Endodermal cell (in vitro differentiated cells): ENCODE data around the gene YEATS4. TPM values are rescaled to one million over a fixed set of nuclear protein-coding genes. Genes with fewer than 3 reads are reported as not detected.

ENCODE experiments used
- DNase-seq: peaks from one replicate; pipeline ENCODE4 v3.0.0-alpha.2; 2017
- H3K27ac ChIP-seq: 2 replicates; pipeline ENCODE4 v1.5.1; 2013; ENCODE audit warnings: mild to moderate bottlenecking, low read depth, low read length, moderate library complexity
- H3K27me3 ChIP-seq: 2 replicates; pipeline ENCODE4 v1.6.1; 2013; ENCODE audit warnings: mild to moderate bottlenecking, low read length, moderate library complexity; ENCODE audit not compliant: insufficient read depth, control insufficient read depth, poor library complexity, severe bottlenecking
- H3K36me3 ChIP-seq: 2 replicates; pipeline ENCODE4 v1.7.0; 2013; ENCODE audit warnings: mild to moderate bottlenecking, low read length, moderate library complexity; ENCODE audit not compliant: control insufficient read depth, insufficient read depth
- H3K4me1 ChIP-seq: one replicate; pipeline ENCODE4 v1.7.0; 2013; ENCODE audit warnings: low read length; ENCODE audit not compliant: control insufficient read depth, insufficient read depth
- H3K4me3 ChIP-seq: 2 replicates; pipeline ENCODE4 v1.5.1; 2013; ENCODE audit warnings: mild to moderate bottlenecking, low read length, moderate library complexity
- H3K9ac ChIP-seq: 2 replicates; pipeline ENCODE4 v1.6.1; 2013; ENCODE audit warnings: mild to moderate bottlenecking, low read length, moderate library complexity; ENCODE audit not compliant: poor library complexity, severe bottlenecking; ENCODE audit errors: extremely low read depth
- H3K9me3 ChIP-seq: 2 replicates; pipeline ENCODE4 v1.6.1; 2013; ENCODE audit warnings: mild to moderate bottlenecking, low read length, moderate library complexity; ENCODE audit not compliant: control insufficient read depth
- H3K27ac Mint-ChIP-seq: 2 replicates; pipeline ENCODE4 v1.8.0; 2020; ENCODE audit warnings: mixed read lengths
- H3K27me3 Mint-ChIP-seq: 2 replicates; pipeline ENCODE4 v1.8.0; 2021; ENCODE audit warnings: mild to moderate bottlenecking, mixed read lengths; ENCODE audit not compliant: insufficient read depth
- H3K36me3 Mint-ChIP-seq: 2 replicates; pipeline ENCODE4 v1.8.0; 2020; ENCODE audit warnings: low read depth, mixed read lengths
- H3K4me1 Mint-ChIP-seq: 2 replicates; pipeline ENCODE4 v1.8.0; 2020; ENCODE audit warnings: mixed read lengths
- H3K4me3 Mint-ChIP-seq: 2 replicates; pipeline ENCODE4 v1.8.0; 2020; ENCODE audit warnings: mild to moderate bottlenecking, moderate library complexity, mixed read lengths
- H3K9me3 Mint-ChIP-seq: 2 replicates; pipeline ENCODE4 v1.8.0; 2020; ENCODE audit warnings: mild to moderate bottlenecking, mixed read lengths
- CTCF ChIP-seq: fragments of 200-600 bp; sonication (generic); conservative IDR thresholded peaks from 2 replicates; pipeline ENCODE4 v1.5.0; 2021; ENCODE audit warnings: antibody characterized with exemption, mild to moderate bottlenecking
- WGBS, 2 experiments: methylation state at CpG; one replicate each; pipeline versions ENCODE4 v1.1.5 to v1.1.7; 2013; ENCODE audit warnings: missing lambda C conversion rate in 2 of 2, mixed read lengths in 1 of 2; ENCODE audit not compliant: insufficient coverage in 1 of 2, insufficient read length in 1 of 2; 5-methylcytosine and 5-hydroxymethylcytosine counted together
- total RNA-seq, 2 donors: library from RNA; stranded (reverse); fragmentation: NEBNext Ultra II Directional in 1 of 2; extraction: Animal tissue kit (Norgen Biotek cat#: 25700) in 1 of 2; gene quantifications; 2 replicates in 1 of 2; 3 replicates in 1 of 2; pipeline ENCODE4 v1.2.1, GENCODE V29; 2021

The YEATS4 gene
- total RNA-seq, 2 donors from 2014 or later: 37.0 to 40.9 TPM

DNA sequence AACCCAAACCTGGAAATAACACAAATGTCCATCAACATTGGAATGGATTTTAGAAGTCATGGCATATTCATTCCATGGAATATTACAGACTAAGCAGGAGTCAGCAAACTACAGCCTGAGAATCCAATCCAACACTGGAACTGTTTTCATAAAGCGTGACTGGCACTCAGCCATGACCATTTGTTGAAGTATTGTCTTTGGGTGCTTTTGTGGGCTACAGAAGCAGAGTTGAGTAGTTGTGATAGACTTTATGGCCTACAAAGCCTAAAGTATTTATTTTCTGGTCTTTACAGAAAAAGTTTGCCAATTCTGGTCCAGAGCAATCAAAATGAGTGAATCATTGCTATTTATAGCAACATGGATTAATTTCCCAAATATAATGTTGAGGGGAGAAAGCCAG, 76.1 kb downstream of the YEATS4 start:
- Histone ChIP-seq H3K27ac (no peak overlapping the region), H3K4me1 (peaks cover 30% of the 10 kb centered on the region), H3K27me3 (no peaks in the 10 kb centered on the region), H3K9ac (no peak overlapping the region), H3K9me3 (no peaks in the 10 kb centered on the region), H3K4me3 (no peak overlapping the region), H3K36me3 (no peaks in the 10 kb centered on the region)
- no peaks in the 10 kb centered on the region for H3K36me3 Mint-ChIP-seq
- peaks cover 33% of the 10 kb centered on the region for H3K4me1 Mint-ChIP-seq
- DNase-seq: no peak
- no peak for TF ChIP-seq CTCF
- H3K27me3 Mint-ChIP-seq: no peaks in the 10 kb centered on the region
- H3K4me3 Mint-ChIP-seq: no peak overlapping the region
- no peaks in the 10 kb centered on the region for H3K9me3 Mint-ChIP-seq
- no peak overlapping the region for H3K27ac Mint-ChIP-seq
- 100% methylated on average over 1 of the region's 1 CpG; no CpG with 5 or more reads in 1 of the 2 experiments for WGBS, 2 experiments

GRCh38 chr12:69437073-69437472, 77.5 kb downstream of the YEATS4 start:
- no peaks in the 10 kb centered on the region for H3K36me3 ChIP-seq
- no peaks in the 10 kb centered on the region for H3K9me3 ChIP-seq
- 67 to 72% methylated on average over 2 of the region's 2 CpGs for WGBS, 2 experiments
- H3K27me3 Mint-ChIP-seq: no peaks in the 10 kb centered on the region
- H3K27me3 ChIP-seq: no peaks in the 10 kb centered on the region
- no peak overlapping the region for H3K9ac ChIP-seq
- no peaks in the 10 kb centered on the region for H3K36me3 Mint-ChIP-seq
- no peak for TF ChIP-seq CTCF
- no peak for DNase-seq
- no peak overlapping the region for H3K4me3 ChIP-seq
- peak overlapping the region; percentile 19 for H3K27ac Mint-ChIP-seq
- H3K4me1 ChIP-seq: peaks cover 34% of the 10 kb centered on the region
- H3K4me1 Mint-ChIP-seq: peaks cover 32% of the 10 kb centered on the region
- no peak overlapping the region for H3K27ac ChIP-seq
- H3K4me3 Mint-ChIP-seq: no peak overlapping the region
- H3K9me3 Mint-ChIP-seq: no peaks in the 10 kb centered on the region

- Mint-ChIP-seq H3K9me3 (peaks cover 2% of the 10 kb centered on the region), H3K36me3 (no peaks in the 10 kb centered on the region), H3K4me1 (peaks cover 38% of the 10 kb centered on the region), H3K4me3 (no peak overlapping the region), H3K27ac (no peak overlapping the region), H3K27me3 (no peaks in the 10 kb centered on the region)
- no peak overlapping the region for H3K27ac ChIP-seq
- DNase-seq: no peak
- TF ChIP-seq CTCF: no peak
- H3K9me3 ChIP-seq: no peaks in the 10 kb centered on the region
- no peak overlapping the region for H3K4me3 ChIP-seq
- H3K4me1 ChIP-seq: peaks cover 39% of the 10 kb centered on the region
- H3K27me3 ChIP-seq: no peaks in the 10 kb centered on the region
- no peak overlapping the region for H3K9ac ChIP-seq
- no peaks in the 10 kb centered on the region for H3K36me3 ChIP-seq
- WGBS, 2 experiments: 73 to 94% methylated on average over 3 of the region's 3 CpGs
Observed at GRCh38 chr12:69438539-69438938, 79.0 kb downstream of the YEATS4 start.
